ENCODE data around the gene PFKFB3. TPM values are rescaled to one million over a fixed set of nuclear protein-coding genes. Genes with fewer than 3 reads are reported as not detected.
"Not testable (repeated sequence)": the region's sequence is repeated elsewhere in the genome, so short reads cannot be mapped to it uniquely, and the experiment has no call there.

PFKFB3 gene
- total and polyA plus RNA-seq, 10 donors: 6.3 to 227 (median 113) TPM

GRCh38 chr10:6203331-6204062, 765 bp downstream of the PFKFB3 start:
- Histone ChIP-seq H3K27me3 (replicated peaks in 1 of 7) (no peaks in the 10 kb centered on the region), H3K9me3 (no peaks in the 10 kb centered on the region), H3K4me1 (peaks cover 20 to 79% (median 45%) of the 10 kb centered on the region in 6 donors), H3K27ac (peak overlapping the region; percentile 68 to 99 (median 95)), H3K4me3 (peak overlapping the region; percentile 53 to 97 (median 77)), H3K36me3 (no peaks in the 10 kb centered on the region)
- intact Hi-C loops (cut with DNase I; ENCODE audit: low total_unique reads): loop anchor here (2.0 to 10.0 kb wide), 2 partner anchors 99 to 199 kb away; no protein-coding TSS in a partner anchor
- 0 to 1% (median 0%) methylated on average over 45 to 76 of the region's 76 CpGs for WGBS, 5 donors
- DNase-seq: peak; percentile 93
- TF ChIP-seq POLR2AphosphoS5 (IDR thresholded peaks at IDR 0.05) (peak; percentile 2 to 84 (median 30)), CTCF (IDR thresholded peaks at IDR 0.05 in 8 of 11, conservative IDR thresholded peaks at IDR 0.05 in 3 of 11) (peak in 3 of 11 experiments; percentile 19 to 30 (median 24)), POLR2A (IDR thresholded peaks at IDR 0.05) (no peak)

- TF ChIP-seq POLR2AphosphoS5 (IDR thresholded peaks at IDR 0.05): peak; percentile 33 to 79 (median 49)
- TF ChIP-seq POLR2A (IDR thresholded peaks at IDR 0.05): no peak
- H3K36me3 ChIP-seq: no peaks in the 10 kb centered on the region
- peak; percentile 93 for DNase-seq
- peaks cover 20 to 81% (median 47%) of the 10 kb centered on the region in 6 donors for H3K4me1 ChIP-seq
- intact Hi-C loops (cut with DNase I; ENCODE audit: low total_unique reads): loop anchor here (10.0 kb wide), 1 partner anchor 99 kb away; no protein-coding TSS in a partner anchor
- WGBS, 5 donors: 0 to 11% (median 5%) methylated on average over 4 to 28 of the region's 28 CpGs
- no peaks in the 10 kb centered on the region for H3K27me3 ChIP-seq (replicated peaks in 1 of 7)
- H3K9me3 ChIP-seq: no peaks in the 10 kb centered on the region
- peak overlapping the region; percentile 53 to 97 (median 77) for H3K4me3 ChIP-seq
- H3K27ac ChIP-seq: peak overlapping the region; percentile 68 to 99 (median 95)
These were observed 1.3 kb downstream of the PFKFB3 start for GRCh38 chr10:6204063-6204340.

- no peak for TF ChIP-seq CTCF (IDR thresholded peaks at IDR 0.05 in 8 of 11, conservative IDR thresholded peaks at IDR 0.05 in 3 of 11)
- peak in 2 of 3 donors; percentile 2 to 66 for TF ChIP-seq POLR2AphosphoS5 (IDR thresholded peaks at IDR 0.05)
- Histone ChIP-seq H3K9me3 (no peaks in the 10 kb centered on the region), H3K4me3 (peak overlapping the region; percentile 53 to 97 (median 77)), H3K27ac (peak overlapping the region in 7 of 8 donors; percentile 92 to 99 (median 96)), H3K4me1 (peaks cover 20 to 81% (median 47%) of the 10 kb centered on the region in 6 donors), H3K36me3 (no peaks in the 10 kb centered on the region), H3K27me3 (replicated peaks in 1 of 7) (no peaks in the 10 kb centered on the region)
- 42 to 69% (median 63%) methylated on average over 9 to 24 of the region's 24 CpGs for WGBS, 5 donors
- DNase-seq: no peak
- intact Hi-C loops (cut with DNase I; ENCODE audit: low total_unique reads): loop anchor here (10.0 kb wide), 1 partner anchor 100 kb away; no protein-coding TSS in a partner anchor
These were observed 1.8 kb downstream of the PFKFB3 start for GRCh38 chr10:6204341-6205191.

GRCh38 chr10:6206486-6206885, 3.8 kb downstream of the PFKFB3 start:
- not testable (repeated sequence) for H3K36me3 ChIP-seq; H3K4me3 ChIP-seq; H3K9me3 ChIP-seq; H3K27me3 ChIP-seq (replicated peaks in 1 of 7); DNase-seq
- WGBS, 5 donors: 71 to 96% (median 89%) methylated on average over 3 to 17 of the region's 29 CpGs
- intact Hi-C loops (cut with DNase I; ENCODE audit: low total_unique reads): loop anchor here (10.0 kb wide), 1 partner anchor 102 kb away; no protein-coding TSS in a partner anchor
- H3K4me1 ChIP-seq: peaks cover 20 to 70% (median 43%) of the 10 kb centered on the region in 6 donors
- peak overlapping the region in 4 of 8 donors; percentile 47 to 88 (median 86) for H3K27ac ChIP-seq

All from spleen (tissue), 11 donors.